Measurements from ENCODE around the gene IFT88. TPM values are rescaled to one million over a fixed set of nuclear protein-coding genes. Genes with fewer than 3 reads are reported as not detected.

IFT88 gene
- total RNA-seq, 1 experiment from 2014 or later, result 5.2 TPM

- peaks cover 4% of the 10 kb centered on the region for H3K23me2 ChIP-seq (ENCODE audit: insufficient read length, low read depth, low read length, poor library complexity, severe bottlenecking)
- H3K27ac ChIP-seq (ENCODE audit: insufficient read length, low read depth, low read length), result no peak overlapping the region
- no peak overlapping the region for H3K14ac ChIP-seq (ENCODE audit: insufficient read depth, low read length)
- H3K18ac ChIP-seq (ENCODE audit: insufficient read length, low read depth, low read length), result no peak overlapping the region
- no peaks in the 10 kb centered on the region for H3K9me3 ChIP-seq (ENCODE audit: control insufficient read depth, low read depth, low read length)
- H3K4me1 ChIP-seq (ENCODE audit: insufficient read depth, low read length), result no peaks in the 10 kb centered on the region
- no peaks in the 10 kb centered on the region for H4K20me1 ChIP-seq (ENCODE audit: control insufficient read depth, insufficient read depth, insufficient read length)
- H3K79me2 ChIP-seq (ENCODE audit: insufficient read depth, low read length), result no peaks in the 10 kb centered on the region
- no peak overlapping the region for H2AFZ ChIP-seq (ENCODE audit: low read length)
- Mint-ChIP-seq H3K27ac (no peak overlapping the region), H3K36me3 (ENCODE audit: insufficient read depth in 1 of 3, low read depth in 3 of 3) (peaks cover 4 to 20% (median 9%) of the 10 kb centered on the region in 3 experiments; a peak in 6 of 7 replicates), H3K4me3 (no peak overlapping the region), H3K4me1 (peaks cover 3% of the 10 kb centered on the region in 2 experiments), H3K9me3 (peaks cover 20 to 25% of the 10 kb centered on the region in 2 experiments), H3K27me3 (ENCODE audit: low read depth) (peaks cover 21% of the 10 kb centered on the region)
- H3K27me3 ChIP-seq (ENCODE audit: insufficient read depth, low read length), result no peaks in the 10 kb centered on the region
- no peaks in the 10 kb centered on the region for H3K79me1 ChIP-seq (ENCODE audit: insufficient read depth, low read depth, low read length, poor library complexity, severe bottlenecking)
- H3K4ac ChIP-seq (ENCODE audit: low read depth, low read length), result no peak overlapping the region
- H3K4me2 ChIP-seq (ENCODE audit: insufficient read depth, insufficient read length, low read length), result no peak overlapping the region
- no peak overlapping the region for H3K23ac ChIP-seq (ENCODE audit: insufficient read length, low read depth, low read length)
- no peak overlapping the region for H2BK120ac ChIP-seq (ENCODE audit: low read depth, low read length, poor library complexity, severe bottlenecking)
- H2BK12ac ChIP-seq (ENCODE audit: insufficient read length, low read depth, low read length), result no peak overlapping the region
- no peak overlapping the region for H3K9ac ChIP-seq (ENCODE audit: extremely low read depth, insufficient read length, low read length)
- no peak overlapping the region for H3K56ac ChIP-seq (ENCODE audit: insufficient read length, low read depth, low read length)
- no peak overlapping the region for H2AK5ac ChIP-seq (ENCODE audit: insufficient read length, low read length)
- no peak overlapping the region for H4K5ac ChIP-seq (ENCODE audit: insufficient read length, low read depth, low read length)
- no peak overlapping the region for H3T11ph ChIP-seq (ENCODE audit: low read length)
- no peak overlapping the region for H4K8ac ChIP-seq (replicated peaks; ENCODE audit: insufficient read length, low read depth, low read length)
- H2BK5ac ChIP-seq (ENCODE audit: insufficient read length, low read length), result no peak overlapping the region
- no peak for TF ChIP-seq CTCF (conservative IDR thresholded peaks at IDR 0.05)
- H4K91ac ChIP-seq (ENCODE audit: insufficient read length, low read depth, low read length), result no peak overlapping the region
- no peak for DNase-seq
- no peak overlapping the region for H2BK15ac ChIP-seq (ENCODE audit: low read depth, low read length)
- H2BK20ac ChIP-seq (ENCODE audit: low read depth, low read length, poor library complexity, severe bottlenecking), result no peak overlapping the region
- no CpG with 5 or more reads among the region's 5 CpGs for WGBS (ENCODE audit: extremely low coverage, insufficient read length, low lambda C conversion rate)
Measured at GRCh38 chr13:20561741-20562140, 5.2 kb upstream of the IFT88 start.

All from H9 (cell line).